GM12872 (cell line): Measurements from ENCODE around the gene ALK.

ENCODE experiments used
- CTCF ChIP-seq: IDR thresholded peaks from 3 replicates; pipeline ENCODE4 v1.5.1; 2011; ENCODE audit warnings: low read depth, mild to moderate bottlenecking, low read length, moderate library complexity; ENCODE audit not compliant: insufficient read depth

Gene ALK

GRCh38 chr2:29226375-29226774 is 695.0 kb downstream of the ALK start:
- TF ChIP-seq CTCF = no peak

GRCh38 chr2:29225814-29226213 is 695.6 kb downstream of the ALK start:
- TF ChIP-seq CTCF = no peak

GRCh38 chr2:29224693-29225551 is 696.5 kb downstream of the ALK start:
- no peak for TF ChIP-seq CTCF

GRCh38 chr2:29223851-29224692 is 697.3 kb downstream of the ALK start:
- no peak for TF ChIP-seq CTCF

GRCh38 chr2:29223257-29223656 is 698.1 kb downstream of the ALK start:
- TF ChIP-seq CTCF = no peak

- TF ChIP-seq CTCF = no peak
These were observed 698.8 kb downstream of the ALK start for GRCh38 chr2:29222381-29223179.
